Epithelial cell of proximal tubule (primary cell): ENCODE measurements around the gene XRCC6. TPM values are rescaled to one million over a fixed set of nuclear protein-coding genes. Genes with fewer than 3 reads are reported as not detected.

Experiments
- DNase-seq: peaks from one replicate; pipeline ENCODE4 v3.0.0-alpha.2; 2011; ENCODE audit warnings: low read depth
- H3K4me3 ChIP-seq: 2 replicates; pipeline ENCODE4 v1.5.1; 2011; ENCODE audit warnings: low read depth, mild to moderate bottlenecking, low read length
- CTCF ChIP-seq: conservative IDR thresholded peaks from 2 replicates; pipeline ENCODE4 v1.5.1; 2012; ENCODE audit warnings: low read depth, mild to moderate bottlenecking, low read length
- total RNA-seq: library from RNA; depleted of rRNA; stranded (reverse); fragments of >200 nt; gene quantifications from 2 replicates; pipeline ENCODE4 v1.2.3, GENCODE V29; 2015

The XRCC6 gene
- total RNA-seq, 1 donor from 2014 or later, result 368 TPM

GRCh38 chr22:41650821-41651220 lies 29.7 kb downstream of the XRCC6 start:
- H3K4me3 ChIP-seq, result no peak overlapping the region
- DNase-seq, result no peak
- TF ChIP-seq CTCF, result no peak

DNA sequence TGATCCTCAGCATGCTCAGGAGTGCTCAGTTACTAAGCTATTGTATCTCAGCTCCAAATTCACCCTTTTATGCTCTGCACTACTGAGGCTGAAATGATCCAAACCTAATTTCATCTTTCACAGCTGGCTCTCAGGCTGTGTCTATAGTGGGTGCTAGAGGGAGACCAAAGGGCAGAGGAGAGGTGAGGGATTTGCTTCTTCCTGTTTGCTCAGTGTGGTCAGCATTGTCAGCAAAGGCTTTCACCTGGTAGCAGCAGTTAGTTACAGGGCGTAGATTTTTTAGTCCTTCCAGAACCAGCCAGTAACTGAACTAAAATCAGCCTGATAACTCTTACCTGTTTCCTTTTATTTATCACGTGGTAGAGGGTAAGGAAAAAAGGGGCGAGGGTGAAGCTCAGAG lies 33.2 kb downstream of the XRCC6 start:
- no peak overlapping the region for H3K4me3 ChIP-seq
- no peak for DNase-seq
- no peak for TF ChIP-seq CTCF

DNA sequence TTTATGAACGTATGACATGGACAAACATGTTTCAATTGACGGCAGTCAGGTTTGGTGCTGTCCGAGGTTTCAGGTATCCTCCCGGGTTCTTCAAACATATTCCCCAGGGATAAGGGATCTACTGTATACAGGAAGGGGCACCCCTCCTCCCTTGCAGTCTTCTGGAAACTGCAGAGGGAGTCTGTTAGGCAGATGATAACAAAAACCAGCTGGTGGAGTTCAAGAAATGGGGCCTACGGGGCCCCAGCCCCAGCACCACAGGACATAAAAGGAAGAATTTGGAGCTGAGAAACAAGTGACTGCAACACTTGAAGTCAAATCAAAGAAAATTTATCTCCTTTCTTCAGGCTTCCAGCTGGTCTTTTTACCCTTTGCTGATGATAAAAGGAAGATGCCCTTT lies 35.5 kb downstream of the XRCC6 start:
- no peak overlapping the region for H3K4me3 ChIP-seq
- DNase-seq, result no peak
- no peak for TF ChIP-seq CTCF

DNA sequence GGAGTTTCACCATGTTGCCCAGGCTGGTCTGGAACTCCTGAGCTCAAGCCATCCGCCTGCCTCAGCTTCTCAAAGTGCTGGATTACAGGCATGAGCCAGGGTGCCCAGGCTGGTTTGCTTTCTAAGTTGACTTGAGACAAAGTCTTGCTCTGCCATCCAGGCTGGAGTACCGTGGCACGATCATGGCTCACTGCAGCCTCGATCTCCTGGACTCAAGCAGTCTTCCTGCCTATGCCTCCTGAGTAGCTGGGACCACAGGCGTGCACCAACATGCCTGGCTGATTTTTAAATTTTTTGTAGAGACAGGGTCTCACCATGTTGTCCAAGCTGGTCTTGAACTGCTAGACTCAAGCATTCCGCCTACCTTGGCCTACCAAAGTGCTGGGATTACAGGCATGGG lies 36.6 kb downstream of the XRCC6 start:
- H3K4me3 ChIP-seq, result no peak overlapping the region
- no peak for TF ChIP-seq CTCF
- no peak for DNase-seq

DNA sequence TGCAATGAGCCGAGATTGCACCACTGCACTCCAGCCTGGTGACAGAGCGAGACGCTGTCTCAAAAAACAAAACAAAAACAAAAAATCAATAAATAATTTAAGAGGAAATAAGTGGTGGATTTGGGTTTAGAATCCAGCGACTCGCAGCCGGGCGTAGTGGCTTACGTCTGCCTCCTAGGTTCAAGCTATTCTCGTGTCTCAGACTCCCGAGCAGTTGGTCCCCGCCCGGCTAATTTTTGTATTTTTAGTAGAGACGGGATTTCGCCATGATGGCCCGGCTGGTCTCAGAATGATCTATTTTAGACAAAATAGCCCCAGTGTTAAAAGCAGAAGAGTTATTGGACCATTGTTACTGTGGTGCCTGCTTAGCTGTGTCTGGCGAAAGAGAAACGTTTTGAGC lies 37.8 kb downstream of the XRCC6 start:
- H3K4me3 ChIP-seq, result no peak overlapping the region
- no peak for TF ChIP-seq CTCF
- DNase-seq, result no peak

DNA sequence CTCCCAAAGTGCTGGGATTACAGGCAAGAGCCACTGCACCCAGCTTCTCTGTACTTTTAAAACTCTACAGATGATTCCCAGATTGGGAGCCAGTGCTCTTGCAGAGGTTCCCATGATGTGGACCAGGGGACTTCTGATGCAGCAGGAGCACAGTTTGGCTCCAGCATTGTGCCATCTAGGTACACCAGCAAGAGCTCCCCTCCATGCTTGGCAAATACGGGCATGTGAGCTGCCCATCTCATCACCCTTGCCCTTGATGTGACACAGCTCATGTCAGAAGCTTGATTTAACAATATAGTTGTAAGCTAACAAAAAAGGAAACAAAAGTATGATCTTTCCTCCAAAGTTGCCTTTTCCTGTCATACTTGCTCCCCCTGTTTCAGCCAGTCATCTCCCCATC lies 38.8 kb downstream of the XRCC6 start:
- no peak overlapping the region for H3K4me3 ChIP-seq
- no peak for TF ChIP-seq CTCF
- no peak for DNase-seq

DNA sequence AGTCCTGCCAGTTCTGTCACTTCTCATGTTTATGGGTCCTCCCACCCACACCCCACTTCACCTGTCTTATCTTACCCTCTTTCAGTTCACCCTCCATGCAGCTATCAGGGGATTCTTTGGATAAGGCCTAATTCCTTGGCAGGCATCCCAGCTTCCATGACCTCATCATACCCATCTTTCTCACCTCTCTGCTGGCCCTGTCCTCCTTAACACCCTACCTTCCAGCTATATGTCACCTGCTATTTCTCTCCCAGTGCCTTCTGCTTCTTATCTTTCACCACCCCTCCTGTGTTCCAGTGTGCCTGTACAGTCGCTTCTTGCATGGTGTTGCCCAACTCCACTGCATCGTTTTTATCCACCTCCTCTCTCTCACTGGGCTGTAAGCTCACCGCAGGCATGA lies 39.3 kb downstream of the XRCC6 start:
- TF ChIP-seq CTCF, result no peak
- no peak overlapping the region for H3K4me3 ChIP-seq
- DNase-seq, result no peak
